Neural cell (in vitro differentiated cells): ENCODE measurements around the gene SNTG2.

Source experiments
- CTCF ChIP-seq: fragments of 450-650 bp; IDR thresholded peaks from 2 replicates; pipeline ENCODE4 v1.5.1; 2014; ENCODE audit warnings: antibody characterized with exemption, mild to moderate bottlenecking, moderate library complexity; ENCODE audit not compliant: poor library complexity, severe bottlenecking
- RAD21 ChIP-seq: fragments of 450-650 bp; conservative IDR thresholded peaks from 2 replicates; pipeline ENCODE4 v1.6.1; 2014; ENCODE audit warnings: antibody characterized with exemption, mild to moderate bottlenecking, moderate library complexity
- TAF1 ChIP-seq: IDR thresholded peaks from 2 replicates; pipeline ENCODE4 v1.6.1; 2012; ENCODE audit warnings: low read depth

DNA sequence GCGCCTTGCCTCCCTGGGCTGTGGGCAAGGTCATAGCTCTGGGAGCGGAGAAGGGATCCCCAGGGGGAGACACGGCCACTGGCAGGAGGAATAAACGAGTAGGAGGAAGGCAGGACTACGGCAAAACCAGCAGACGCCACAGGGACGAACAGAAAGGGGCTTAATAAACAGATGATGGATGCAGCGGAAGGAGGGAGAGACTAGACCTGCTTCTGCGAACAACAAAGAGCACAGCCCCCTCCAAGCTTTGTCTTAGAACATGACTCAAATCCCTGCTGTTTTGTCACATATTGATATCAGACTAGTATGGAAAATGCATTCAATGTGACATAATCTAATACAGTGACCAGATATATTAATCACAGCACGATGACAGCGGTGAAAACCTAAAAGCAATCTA, 306.7 kb downstream of the SNTG2 start:
- TF ChIP-seq CTCF = no peak
- no peak for TF ChIP-seq TAF1
- TF ChIP-seq RAD21 = no peak
